ENCODE data around the gene MS4A7.

GRCh38 chr11:60376601-60377000 lies 1.7 kb upstream of the MS4A7 start:
- no peak for TF ChIP-seq CTCF (IDR thresholded peaks at IDR 0.05; ENCODE audit: low read length)
- TF ChIP-seq EZH2 (IDR thresholded peaks at IDR 0.05; ENCODE audit: borderline replicate concordance, low read length), result no peak

All from OCI-LY1 (cell line).